ENCODE results near the gene IL36G.

- TF ChIP-seq POLR2AphosphoS5 (IDR thresholded peaks at IDR 0.05; ENCODE audit: low read depth, low read length): no peak
- TF ChIP-seq TAF1 (IDR thresholded peaks at IDR 0.05; ENCODE audit: borderline replicate concordance, insufficient read depth, low read length): no peak
- no peak for TF ChIP-seq REST (IDR thresholded peaks at IDR 0.05; ENCODE audit: insufficient read depth in 1 of 2, low read depth in 2 of 2, low read length in 2 of 2)
- TF ChIP-seq SIN3A (IDR thresholded peaks at IDR 0.05; ENCODE audit: borderline replicate concordance, insufficient read depth, low read length): no peak
- no peak for TF ChIP-seq FOXP2 (optimal IDR thresholded peaks at IDR 0.05; ENCODE audit: borderline replicate concordance, extremely low read depth, extremely low read length, insufficient read depth)
These were observed 36.3 kb downstream of the IL36G start for GRCh38 chr2:113014067-113014466.

Data from PFSK-1 (cell line).